NCI-H748 (cell line): ENCODE measurements around the gene SLC35G2.
"Not testable (repeated sequence)": the region's sequence is repeated elsewhere in the genome, so short reads cannot be mapped to it uniquely, and the experiment has no call there.

Experiments
- DNase-seq: peaks from one replicate; lab custom pipeline; 2025; ENCODE audit not compliant: unreplicated experiment; lab: John Stamatoyannopoulos, UW

Gene SLC35G2

GRCh38 chr3:136885357-136886213 lies 66.7 kb downstream of the SLC35G2 start:
- no peak for DNase-seq

GRCh38 chr3:136889947-136890346 lies 71.0 kb downstream of the SLC35G2 start:
- DNase-seq: no peak

DNA sequence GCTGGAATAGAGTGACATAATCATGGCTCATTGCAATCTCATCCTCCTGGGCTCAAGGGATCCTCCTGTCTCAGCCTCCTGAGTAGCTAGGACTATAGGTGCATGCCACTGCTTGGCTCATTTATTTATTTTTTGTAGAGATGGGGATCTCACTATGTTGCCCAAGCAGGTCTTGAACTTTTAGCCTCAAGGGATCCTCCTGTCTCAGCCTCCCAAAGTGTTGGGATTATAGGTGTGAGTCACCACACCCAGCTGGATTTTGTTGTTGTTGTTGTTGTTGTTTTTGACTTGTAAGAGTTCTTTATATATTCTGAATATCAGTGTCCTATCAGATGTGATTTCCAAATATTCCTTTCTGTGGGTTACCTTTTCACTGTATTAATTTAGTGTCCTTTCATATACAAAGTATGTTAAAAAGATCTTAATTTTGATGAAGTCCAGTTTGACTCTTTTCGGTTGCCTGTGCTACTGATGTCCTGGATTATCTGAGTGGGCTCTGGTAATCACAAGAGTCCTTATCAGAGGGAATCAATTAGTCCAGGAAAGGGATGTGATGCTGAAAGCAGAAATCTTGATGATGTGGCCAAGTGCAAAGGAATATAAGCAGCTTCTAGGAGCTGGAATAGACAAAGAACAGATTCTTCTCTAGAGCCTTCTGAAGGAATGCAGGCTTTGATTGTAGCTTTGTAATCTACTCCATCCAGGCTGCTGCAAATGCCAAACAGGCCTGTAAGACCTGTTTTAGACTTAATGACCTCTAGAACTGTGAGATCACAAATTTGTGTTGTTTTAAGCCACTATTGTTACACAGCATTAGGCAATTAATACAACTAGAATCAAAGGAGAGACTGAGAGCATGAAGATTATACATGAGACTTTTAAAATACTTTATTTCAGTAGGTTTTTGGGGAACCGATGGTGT lies 73.3 kb downstream of the SLC35G2 start:
- DNase-seq: no peak

GRCh38 chr3:136893848-136894443 lies 75.0 kb downstream of the SLC35G2 start:
- no peak for DNase-seq

GRCh38 chr3:136897171-136897570 lies 78.2 kb downstream of the SLC35G2 start:
- DNase-seq: not testable (repeated sequence)

DNA sequence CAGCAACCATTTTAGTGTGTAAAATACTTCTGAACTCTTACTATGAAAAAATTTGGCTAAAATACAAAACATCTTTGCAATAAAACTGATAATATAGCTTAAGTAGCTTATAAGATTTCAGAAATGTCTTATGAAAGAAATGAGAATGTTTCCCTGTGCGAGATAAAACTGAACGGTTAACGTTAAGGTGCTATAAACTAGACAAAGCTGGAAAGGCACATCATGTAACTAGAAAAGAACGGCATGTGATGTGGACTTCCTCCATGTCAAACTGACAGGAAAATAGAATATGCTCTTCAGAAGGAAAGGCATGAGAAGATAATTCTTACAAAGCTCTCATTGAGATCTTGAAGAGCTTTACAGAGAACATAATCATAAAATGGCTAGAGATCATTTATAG lies 79.6 kb downstream of the SLC35G2 start:
- DNase-seq: no peak

DNA sequence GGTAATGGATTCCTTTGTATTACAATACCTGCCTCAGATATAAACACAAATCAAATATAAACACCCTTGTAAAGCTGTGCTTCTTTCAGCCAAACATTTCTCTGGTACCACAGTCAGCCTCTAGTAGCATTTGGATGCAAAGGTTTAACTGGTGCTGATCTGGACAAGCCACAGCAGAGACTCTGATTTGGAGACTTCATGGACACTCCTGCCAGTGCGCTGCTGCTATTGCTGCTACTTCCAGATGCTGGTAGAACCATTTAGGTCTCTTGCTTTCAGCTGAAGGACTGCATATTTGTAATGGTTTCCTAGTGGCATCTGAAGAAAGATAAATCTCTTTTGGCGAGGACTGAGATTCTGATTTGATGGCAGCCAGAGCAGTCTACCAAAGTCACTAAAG lies 80.0 kb downstream of the SLC35G2 start:
- no peak for DNase-seq

- DNase-seq: no peak
These were observed 80.8 kb downstream of the SLC35G2 start for GRCh38 chr3:136899622-136900158.

GRCh38 chr3:136900694-136901093 lies 81.8 kb downstream of the SLC35G2 start:
- DNase-seq: not testable (repeated sequence)

DNA sequence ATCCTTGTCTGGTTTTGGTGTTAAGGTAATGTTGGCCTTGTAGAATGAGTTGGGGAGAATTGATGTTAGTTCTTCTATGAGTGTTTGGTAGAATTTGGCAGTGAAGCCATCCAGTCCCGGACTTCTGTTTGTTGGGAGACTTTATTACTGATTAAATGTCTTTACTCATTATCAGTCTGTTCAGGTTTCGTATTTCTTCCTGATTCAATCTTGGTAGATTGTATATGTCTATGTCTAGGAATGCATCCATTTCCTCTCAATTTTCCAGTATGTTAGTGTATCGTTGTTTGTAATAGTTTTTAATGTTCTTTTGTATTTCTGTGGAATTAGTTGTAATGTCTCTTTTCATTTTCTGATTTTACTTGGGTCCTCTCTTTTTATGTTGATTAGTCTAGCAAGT lies 82.5 kb downstream of the SLC35G2 start:
- DNase-seq: no peak

DNA sequence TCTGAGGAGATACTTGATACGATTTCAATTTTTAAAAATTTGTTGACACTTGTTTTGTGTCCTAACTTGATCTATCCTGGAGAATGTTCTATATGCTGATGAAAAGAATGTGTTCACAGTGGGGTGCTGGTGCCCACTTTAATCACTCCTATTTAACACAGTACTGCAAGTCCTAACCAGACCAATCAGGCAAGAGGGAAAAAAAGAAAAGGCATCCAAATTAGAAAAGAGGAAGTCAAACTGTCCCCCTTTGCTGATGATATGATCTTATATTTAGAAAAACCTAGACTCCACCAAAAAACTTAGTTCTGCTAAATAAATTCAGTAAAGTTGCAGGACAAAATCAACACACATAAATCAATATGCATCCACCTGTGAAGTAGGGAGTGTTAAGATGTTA lies 83.6 kb downstream of the SLC35G2 start:
- not testable (repeated sequence) for DNase-seq

- no peak for DNase-seq
These were observed 85.0 kb downstream of the SLC35G2 start for GRCh38 chr3:136903899-136904298.

DNA sequence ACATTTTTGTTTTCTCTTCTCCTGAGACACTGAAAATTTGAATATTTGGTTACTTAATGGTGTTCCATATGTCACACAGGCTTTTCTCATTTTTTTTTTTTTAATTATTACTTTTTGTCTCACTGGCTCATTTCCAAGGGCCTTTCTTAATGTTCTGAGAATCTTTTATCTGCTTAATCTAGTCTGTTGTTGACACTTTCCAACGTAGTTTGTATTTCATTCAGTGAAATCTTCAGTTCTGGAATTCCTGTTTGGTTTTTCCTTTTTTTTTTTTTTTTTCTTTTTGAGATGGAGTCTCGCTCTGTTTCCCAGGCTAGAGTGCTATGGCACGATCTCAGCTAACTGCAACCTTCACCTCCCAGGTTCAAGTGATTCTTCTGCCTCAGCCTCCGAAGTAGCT lies 85.8 kb downstream of the SLC35G2 start:
- DNase-seq: no peak
